GM23248 (cell line): ENCODE data around the gene CEBPG. TPM values are rescaled to one million over a fixed set of nuclear protein-coding genes. Genes with fewer than 3 reads are reported as not detected.
A peak's percentile ranks its signal among the peaks of the same experiment; 100 is the strongest.

ENCODE experiments used
- DNase-seq: peaks from one replicate; pipeline ENCODE4 v3.0.0-alpha.2; 2015
- H2AFZ ChIP-seq: fragments of 200-600 bp; sonication (generic); 2 replicates; pipeline ENCODE4 v1.6.1; 2016; ENCODE audit warnings: antibody characterized with exemption
- H3F3A ChIP-seq: fragments of 200-600 bp; sonication (generic); 2 replicates; pipeline ENCODE4 v1.6.1; 2016; ENCODE audit warnings: mild to moderate bottlenecking, antibody characterized with exemption, mixed run types; ENCODE audit not compliant: insufficient read depth
- H3K27ac ChIP-seq: fragments of 200-600 bp; sonication (generic); 2 replicates; pipeline ENCODE4 v1.5.1; 2016; ENCODE audit warnings: mild to moderate bottlenecking
- H3K27me3 ChIP-seq: fragments of 200-600 bp; sonication (generic); replicated peaks from 2 replicates; pipeline ENCODE4 v1.6.1; 2016; ENCODE audit warnings: mild to moderate bottlenecking; ENCODE audit not compliant: insufficient read depth
- H3K36me3 ChIP-seq: fragments of 200-600 bp; sonication (generic); 2 replicates; pipeline ENCODE4 v1.6.1; 2016; ENCODE audit warnings: low read depth, mild to moderate bottlenecking
- H3K4me1 ChIP-seq: fragments of 200-600 bp; sonication (generic); 2 replicates; pipeline ENCODE4 v1.6.1; 2016; ENCODE audit warnings: mild to moderate bottlenecking; ENCODE audit not compliant: insufficient read depth
- H3K4me2 ChIP-seq: fragments of 200-600 bp; sonication (generic); one replicate; pipeline ENCODE4 v1.6.1; 2016; ENCODE audit warnings: mild to moderate bottlenecking; ENCODE audit not compliant: unreplicated experiment
- H3K4me3 ChIP-seq: fragments of 200-600 bp; sonication (generic); 2 replicates; pipeline ENCODE4 v1.5.1; 2016; ENCODE audit warnings: mild to moderate bottlenecking
- H3K79me2 ChIP-seq: fragments of 200-600 bp; sonication (generic); 2 replicates; pipeline ENCODE4 v1.6.1; 2016; ENCODE audit warnings: mild to moderate bottlenecking; ENCODE audit not compliant: insufficient read depth
- H3K9ac ChIP-seq: fragments of 200-600 bp; sonication (generic); 2 replicates; pipeline ENCODE4 v1.6.1; 2016; ENCODE audit warnings: mild to moderate bottlenecking
- H3K9me2 ChIP-seq: fragments of 200-600 bp; sonication (generic); 2 replicates; pipeline ENCODE4 v1.6.1; 2016; ENCODE audit warnings: mixed run types, mild to moderate bottlenecking, moderate library complexity; ENCODE audit not compliant: insufficient read depth
- H3K9me3 ChIP-seq: fragments of 200-600 bp; sonication (generic); one replicate; pipeline ENCODE4 v1.6.1; 2017; ENCODE audit warnings: low read depth
- H4K20me1 ChIP-seq: fragments of 200-600 bp; sonication (generic); 2 replicates; pipeline ENCODE4 v1.6.0; 2016; ENCODE audit not compliant: insufficient read depth
- EZH2 ChIP-seq: fragments of 200-600 bp; sonication (generic); IDR thresholded peaks from 2 replicates; pipeline ENCODE4 v1.6.1; 2018; ENCODE audit warnings: antibody characterized with exemption, mild to moderate bottlenecking; ENCODE audit not compliant: insufficient read depth, poor library complexity, severe bottlenecking
- EZH2phosphoT487 ChIP-seq: fragments of 200-600 bp; sonication (generic); IDR thresholded peaks from 2 replicates; pipeline ENCODE4 v1.6.1; 2018; ENCODE audit warnings: antibody characterized with exemption, moderate library complexity, mild to moderate bottlenecking, low read depth; ENCODE audit not compliant: insufficient read depth
- WGBS, 2 experiments: methylation state at CpG; one replicate each; pipeline ENCODE4 v1.1.6; 2015 to 2017; ENCODE audit warnings: low lambda C conversion rate in 2 of 2, low coverage in 1 of 2; ENCODE audit errors: missing lambda C conversion rate in 2 of 2; 5-methylcytosine and 5-hydroxymethylcytosine counted together
- in situ Hi-C: fragments of 300-500 bp; cut with MboI; formaldehyde crosslinking; loops from 2 replicates; pipeline ENCODE4 v1.15.0; 2020
- polyA plus RNA-seq: library from polyadenylated mRNA; unstranded; fragments of >200 nt; fragmentation: Nextera tagmentation; extraction: Ambion mirVana; gene quantifications from 2 replicates; pipeline ENCODE4 v1.2.1, GENCODE V29; 2016
- total RNA-seq: library from RNA; depleted of rRNA; stranded (reverse); fragments of >200 nt; shearing (Covaris generic); gene quantifications from 2 replicates; pipeline ENCODE4 v1.2.3, GENCODE V29; 2014; rRNA removed

CEBPG gene
- total and polyA plus RNA-seq, 2 experiments from 2014 or later = 27.6 to 36.2 TPM

GRCh38 chr19:33428627-33429125 lies 55.2 kb downstream of the CEBPG start:
- Histone ChIP-seq H3K9me2 (no peaks in the 10 kb centered on the region), H2AFZ (no peak overlapping the region), H3K9me3 (no peaks in the 10 kb centered on the region), H3K4me1 (no peaks in the 10 kb centered on the region), H3K4me3 (no peak overlapping the region), H3K9ac (no peak overlapping the region), H3K36me3 (no peaks in the 10 kb centered on the region), H4K20me1 (no peaks in the 10 kb centered on the region), H3K79me2 (no peaks in the 10 kb centered on the region), H3K27ac (no peak overlapping the region), H3F3A (no peaks in the 10 kb centered on the region), H3K27me3 (no peaks in the 10 kb centered on the region), H3K4me2 (no peak overlapping the region)
- 90 to 93% methylated on average over 5 of the region's 5 CpGs for WGBS, 2 experiments
- TF ChIP-seq EZH2 (no peak), EZH2phosphoT487 (no peak)
- in situ Hi-C loops = no loop called here
- DNase-seq = no peak

DNA sequence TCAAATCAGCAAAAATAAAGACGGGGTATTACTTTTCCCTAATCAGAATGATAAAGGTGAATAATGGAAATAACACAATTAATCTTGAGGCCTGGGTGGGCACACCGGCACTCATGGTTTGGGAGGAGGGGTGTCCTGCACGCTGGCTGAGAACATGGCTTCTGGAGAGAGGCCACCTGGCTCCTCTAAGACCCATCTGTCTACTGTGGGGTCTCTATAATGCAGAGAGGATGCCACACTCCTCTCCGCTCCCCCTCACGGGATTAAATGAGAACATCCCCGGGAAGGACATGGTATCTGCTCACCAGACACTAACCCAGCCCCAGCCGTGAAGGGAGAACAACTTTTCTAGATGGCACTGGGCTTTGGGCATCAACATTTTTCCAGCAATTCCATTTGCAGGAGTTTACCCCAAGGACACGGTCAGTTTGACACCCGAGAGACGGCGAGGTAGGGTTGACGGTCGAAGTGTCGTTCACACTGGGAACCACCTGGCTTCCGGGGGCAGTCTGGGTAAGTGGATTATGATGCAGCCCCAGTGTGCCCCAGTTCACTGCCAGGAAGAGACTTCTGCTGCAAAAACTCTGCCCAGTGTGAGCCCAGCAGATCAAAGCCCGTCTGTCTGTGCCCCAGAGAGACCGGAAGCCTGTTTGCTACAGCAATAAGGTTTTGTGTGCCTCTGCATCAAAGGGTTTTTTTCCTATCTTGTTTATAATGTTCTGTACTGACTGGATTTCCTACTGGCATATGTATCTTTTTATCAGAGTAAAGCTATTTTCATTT lies 56.6 kb downstream of the CEBPG start:
- H3K9me2 ChIP-seq = no peaks in the 10 kb centered on the region
- WGBS, 2 experiments = 67 to 69% methylated on average over 17 of the region's 17 CpGs
- H3K79me2 ChIP-seq = no peaks in the 10 kb centered on the region
- H3K9me3 ChIP-seq = no peaks in the 10 kb centered on the region
- DNase-seq = no peak
- H3K4me3 ChIP-seq = no peak overlapping the region
- H3K36me3 ChIP-seq = no peaks in the 10 kb centered on the region
- H3K9ac ChIP-seq = no peak overlapping the region
- H3K4me1 ChIP-seq = peaks cover 2% of the 10 kb centered on the region
- no peak overlapping the region for H2AFZ ChIP-seq
- TF ChIP-seq EZH2phosphoT487 = no peak
- no peak overlapping the region for H3K27ac ChIP-seq
- no peaks in the 10 kb centered on the region for H3F3A ChIP-seq
- no peaks in the 10 kb centered on the region for H4K20me1 ChIP-seq
- in situ Hi-C loops = no loop called here
- H3K4me2 ChIP-seq = no peak overlapping the region
- H3K27me3 ChIP-seq = no peaks in the 10 kb centered on the region

- Histone ChIP-seq H3F3A (no peaks in the 10 kb centered on the region), H3K4me1 (peaks cover 6% of the 10 kb centered on the region), H4K20me1 (no peaks in the 10 kb centered on the region), H3K4me2 (no peak overlapping the region), H3K36me3 (no peaks in the 10 kb centered on the region), H3K9me3 (no peaks in the 10 kb centered on the region), H3K9me2 (no peaks in the 10 kb centered on the region), H3K27me3 (no peaks in the 10 kb centered on the region), H3K9ac (no peak overlapping the region), H2AFZ (no peak overlapping the region), H3K27ac (no peak overlapping the region), H3K79me2 (no peaks in the 10 kb centered on the region), H3K4me3 (no peak overlapping the region)
- TF ChIP-seq EZH2 (no peak), EZH2phosphoT487 (no peak)
- 28 to 36% methylated on average over 11 to 13 of the region's 13 CpGs for WGBS, 2 experiments
- DNase-seq = peak; percentile 79
- in situ Hi-C loops = no loop called here
These were observed 57.3 kb downstream of the CEBPG start for GRCh38 chr19:33430674-33431277.

GRCh38 chr19:33432015-33432414 lies 58.5 kb downstream of the CEBPG start:
- in situ Hi-C loops = no loop called here
- no peak for DNase-seq
- Histone ChIP-seq H2AFZ (no peak overlapping the region), H3F3A (0 out of 2 replicates have a peak, but pooled peaks cover under 1% of the 10 kb centered on the region), H3K9me2 (no peaks in the 10 kb centered on the region), H3K4me1 (peaks cover 6% of the 10 kb centered on the region), H3K4me2 (no peak overlapping the region), H3K27me3 (no peaks in the 10 kb centered on the region), H3K4me3 (no peak overlapping the region), H3K27ac (no peak overlapping the region), H4K20me1 (no peaks in the 10 kb centered on the region), H3K9me3 (no peaks in the 10 kb centered on the region), H3K79me2 (no peaks in the 10 kb centered on the region), H3K9ac (no peak overlapping the region), H3K36me3 (no peaks in the 10 kb centered on the region)
- TF ChIP-seq EZH2 (no peak), EZH2phosphoT487 (no peak)
- 44 to 62% methylated on average over 4 to 5 of the region's 5 CpGs for WGBS, 2 experiments

Other genes starting within 250 kb of the CEBPG start
- gene WDR88, start 241.6 kb upstream of the CEBPG start, total RNA-seq = not detected in 2 replicates
- 0.10 TPM in 2 replicates for gene WDR88, start 241.6 kb upstream of the CEBPG start, polyA plus RNA-seq
- gene LRP3, start 179.4 kb upstream of the CEBPG start, total RNA-seq = 58.3 and 59.9 TPM in 2 replicates
- gene LRP3, start 179.4 kb upstream of the CEBPG start, polyA plus RNA-seq = 2.9 TPM in 2 replicates
- not detected in 2 replicates for gene SLC7A10, start 147.9 kb upstream of the CEBPG start, total RNA-seq
- not detected in 2 replicates for gene SLC7A10, start 147.9 kb upstream of the CEBPG start, polyA plus RNA-seq
- 0.22 and 0.63 TPM in 2 replicates for gene CEBPA, start 71.2 kb upstream of the CEBPG start, total RNA-seq
- gene CEBPA, start 71.2 kb upstream of the CEBPG start, polyA plus RNA-seq = not detected in 2 replicates
- gene PEPD, start 148.1 kb downstream of the CEBPG start, total RNA-seq = 45.4 and 54.8 TPM in 2 replicates
- gene PEPD, start 148.1 kb downstream of the CEBPG start, polyA plus RNA-seq = 86.5 and 92.3 TPM in 2 replicates
- gene CHST8, start 248.2 kb downstream of the CEBPG start, total RNA-seq = 0.89 and 1.1 TPM in 2 replicates
- 0.23 and 0.30 TPM in 2 replicates for gene CHST8, start 248.2 kb downstream of the CEBPG start, polyA plus RNA-seq